MCF 10A (cell line): ENCODE data around the gene AGBL1. TPM values are rescaled to one million over a fixed set of nuclear protein-coding genes. Genes with fewer than 3 reads are reported as not detected.

Source experiments
- BruUV-seq: library from RNA; stranded (reverse); fragments of 400-500 nt; replicated peaks from 2 replicates; lab custom pipeline; 2021; lab: Mats Ljungman, UMichigan
- CTCF ChIA-PET: fragments of 300-600 bp; sonication (Branson Sonifier 250); formaldehyde crosslinking; extraction: SDS; loops from one replicate; lab custom pipeline; 2021; ENCODE audit warnings: antibody characterized with exemption, inconsistent platforms; lab: Yijun Ruan, JAX
- POLR2A ChIA-PET: fragments of 300-600, 350-650 bp; sonication (Branson Sonifier 250); formaldehyde crosslinking; extraction: SDS; loops from one replicate; lab custom pipeline; 2020; ENCODE audit warnings: antibody characterized with exemption, inconsistent platforms; lab: Yijun Ruan, JAX
- DNase-seq: peaks from one replicate; pipeline ENCODE4 v3.0.0-alpha.2; 2018; ENCODE audit not compliant: unreplicated experiment
- H3K27ac Mint-ChIP-seq: one replicate; pipeline ENCODE4 v1.8.0; 2022; ENCODE audit warnings: mild to moderate bottlenecking, low read depth, mixed read lengths; ENCODE audit not compliant: unreplicated experiment
- H3K27me3 Mint-ChIP-seq: one replicate; pipeline ENCODE4 v1.8.0; 2022; ENCODE audit warnings: mixed read lengths; ENCODE audit not compliant: insufficient read depth, unreplicated experiment
- H3K36me3 Mint-ChIP-seq: one replicate; pipeline ENCODE4 v1.8.0; 2022; ENCODE audit warnings: mild to moderate bottlenecking, moderate library complexity, mixed read lengths; ENCODE audit not compliant: insufficient read depth, unreplicated experiment
- H3K4me1 Mint-ChIP-seq: one replicate; pipeline ENCODE4 v1.8.0; 2022; ENCODE audit warnings: mixed read lengths; ENCODE audit not compliant: insufficient read depth, unreplicated experiment
- H3K4me3 Mint-ChIP-seq: one replicate; pipeline ENCODE4 v1.8.0; 2022; ENCODE audit warnings: mild to moderate bottlenecking, moderate library complexity, mixed read lengths; ENCODE audit not compliant: unreplicated experiment
- H3K9me3 Mint-ChIP-seq: one replicate; pipeline ENCODE4 v1.8.0; 2022; ENCODE audit warnings: mixed read lengths; ENCODE audit not compliant: unreplicated experiment
- CTCF ChIP-seq: fragments of 200-600 bp; IDR thresholded peaks from one replicate; pipeline ENCODE4 v1.8.0; 2022; ENCODE audit warnings: antibody characterized with exemption, mild to moderate bottlenecking; ENCODE audit not compliant: unreplicated experiment
- intact Hi-C: fragments of 100-400 bp; cut with micrococcal nuclease; formaldehyde crosslinking; loops from 2 replicates; pipeline ENCODE4 v1.14.1; 2022
- total RNA-seq: library from RNA; stranded (reverse); gene quantifications from 2 replicates; pipeline ENCODE4 v1.2.3, GENCODE V29; 2022

AGBL1 gene
- total RNA-seq, 1 experiment from 2014 or later, result not detected

- no peak for DNase-seq
- H3K27ac Mint-ChIP-seq, result no peak overlapping the region
- no peaks in the 10 kb centered on the region for H3K36me3 Mint-ChIP-seq
- H3K4me3 Mint-ChIP-seq, result no peak overlapping the region
- ChIA-PET POLR2A (no interaction called here), CTCF (no interaction called here)
- TF ChIP-seq CTCF, result no peak
- H3K4me1 Mint-ChIP-seq, result peaks cover 25% of the 10 kb centered on the region
- intact Hi-C loops, result no loop called here
- BruUV-seq, result no TSS peak
- H3K27me3 Mint-ChIP-seq, result no peaks in the 10 kb centered on the region
- H3K9me3 Mint-ChIP-seq, result no peaks in the 10 kb centered on the region
Measured at GRCh38 chr15:86610038-86610437, 530.4 kb downstream of the AGBL1 start.

GRCh38 chr15:86611417-86612040 is 531.9 kb downstream of the AGBL1 start:
- H3K36me3 Mint-ChIP-seq, result no peaks in the 10 kb centered on the region
- intact Hi-C loops, result no loop called here
- no peak for TF ChIP-seq CTCF
- peak; percentile 70 for DNase-seq
- POLR2A ChIA-PET, result interaction anchor here (0.8 to 1.6 kb wide), 3 partner anchors 51 to 264 kb away, joined by 3 to 4 read pairs (median 4); no protein-coding TSS in a partner anchor
- no peaks in the 10 kb centered on the region for H3K27me3 Mint-ChIP-seq
- BruUV-seq, result no TSS peak
- no peaks in the 10 kb centered on the region for H3K9me3 Mint-ChIP-seq
- CTCF ChIA-PET, result interaction anchor here (0.6 to 4.6 kb wide), 9 partner anchors 13 to 1218 kb away, joined by 3 to 25 read pairs (median 4); no protein-coding TSS in a partner anchor
- peaks cover 25% of the 10 kb centered on the region for H3K4me1 Mint-ChIP-seq
- peak overlapping the region; percentile 18 for H3K4me3 Mint-ChIP-seq
- H3K27ac Mint-ChIP-seq, result peak overlapping the region; percentile 74

- no peak for DNase-seq
- intact Hi-C loops, result no loop called here
- no TSS peak for BruUV-seq
- POLR2A ChIA-PET, result no interaction called here
- no peaks in the 10 kb centered on the region for H3K27me3 Mint-ChIP-seq
- H3K4me3 Mint-ChIP-seq, result no peak overlapping the region
- H3K4me1 Mint-ChIP-seq, result peaks cover 21% of the 10 kb centered on the region
- CTCF ChIA-PET, result interaction anchor here (3.2 to 4.6 kb wide), 2 partner anchors 9 to 383 kb away, joined by 12 to 25 read pairs; no protein-coding TSS in a partner anchor
- H3K27ac Mint-ChIP-seq, result no peak overlapping the region
- no peaks in the 10 kb centered on the region for H3K36me3 Mint-ChIP-seq
- TF ChIP-seq CTCF, result no peak
- no peaks in the 10 kb centered on the region for H3K9me3 Mint-ChIP-seq
Measured at GRCh38 chr15:86615411-86615810, 535.7 kb downstream of the AGBL1 start.

GRCh38 chr15:86615816-86616215 is 536.1 kb downstream of the AGBL1 start:
- DNase-seq, result no peak
- Mint-ChIP-seq H3K4me1 (peaks cover 17% of the 10 kb centered on the region), H3K4me3 (no peak overlapping the region), H3K9me3 (no peaks in the 10 kb centered on the region), H3K27ac (no peak overlapping the region), H3K27me3 (no peaks in the 10 kb centered on the region), H3K36me3 (no peaks in the 10 kb centered on the region)
- ChIA-PET CTCF (interaction anchor here (1.2 to 4.6 kb wide), 3 partner anchors 8 to 385 kb away, joined by 3 to 25 read pairs (median 12); no protein-coding TSS in a partner anchor), POLR2A (no interaction called here)
- intact Hi-C loops, result no loop called here
- no peak for TF ChIP-seq CTCF
- BruUV-seq, result no TSS peak
